Coronary artery (tissue), 2 donors: ENCODE data around the gene PDE9A.

ENCODE experiments used
- DNase-seq: peaks from one replicate; pipeline ENCODE4 v3.0.0-alpha.2; 2017; ENCODE audit warnings: low spot score
- H3K27ac ChIP-seq, 2 donors: fragments of 200-600 bp; sonication (generic); one replicate each; pipeline ENCODE4 v1.5.1; 2016 to 2019
- H3K4me3 ChIP-seq: fragments of 200-600 bp; sonication (generic); 2 replicates; pipeline ENCODE4 v1.5.1; 2016; ENCODE audit warnings: mild to moderate bottlenecking, moderate library complexity
- CTCF ChIP-seq: fragments of 200-600 bp; sonication (generic); IDR thresholded peaks from one replicate; pipeline ENCODE4 v1.5.1; 2019; ENCODE audit warnings: antibody characterized with exemption

PDE9A gene

GRCh38 chr21:42630626-42631025 lies 22.8 kb upstream of the PDE9A start:
- no peak for DNase-seq
- Histone ChIP-seq H3K4me3 (no peak overlapping the region), H3K27ac (no peak overlapping the region)
- no peak for TF ChIP-seq CTCF

DNA sequence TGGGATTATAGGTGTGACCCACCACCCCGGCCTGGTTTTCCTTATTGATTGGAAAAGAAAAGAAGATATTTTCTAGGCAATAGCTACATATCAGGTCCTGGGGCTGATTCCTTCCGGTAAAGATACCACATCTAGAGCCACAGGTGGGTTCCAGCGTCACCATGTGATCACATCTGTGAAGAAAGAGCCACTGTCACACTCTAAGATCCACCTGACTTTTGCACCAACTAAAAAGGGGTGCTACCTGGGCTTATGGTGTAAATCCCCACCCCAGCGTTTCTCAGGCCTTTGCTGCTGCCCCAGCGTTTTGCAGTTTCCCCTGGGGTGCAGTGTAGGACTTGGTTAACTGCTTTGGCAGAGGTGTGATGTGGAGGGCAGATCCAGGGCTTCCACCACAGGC lies 22.3 kb upstream of the PDE9A start:
- no peak for TF ChIP-seq CTCF
- no peak overlapping the region for H3K4me3 ChIP-seq
- DNase-seq = no peak
- H3K27ac ChIP-seq = no peak overlapping the region

DNA sequence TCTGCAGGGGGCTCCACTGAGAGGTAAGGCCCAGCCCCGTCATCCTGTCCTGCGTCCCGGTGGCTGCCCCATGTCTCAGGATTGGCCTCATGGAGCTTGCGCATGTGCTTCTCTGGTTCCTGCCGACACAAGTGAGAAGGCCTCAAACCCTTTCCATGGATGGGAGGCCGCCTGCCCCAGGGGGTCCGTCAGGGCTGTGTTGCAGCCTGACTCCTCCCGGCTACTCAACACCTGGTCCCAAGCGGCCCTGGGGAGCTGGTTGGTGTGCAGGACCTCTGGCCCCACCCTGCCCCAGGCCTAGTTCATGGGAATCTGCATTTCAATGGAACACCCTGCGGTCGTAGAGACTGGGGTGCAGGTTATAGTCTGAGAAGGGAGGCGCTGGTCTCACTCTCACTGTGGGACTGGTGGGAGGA lies 21.1 kb upstream of the PDE9A start:
- no peak overlapping the region for H3K27ac ChIP-seq
- H3K4me3 ChIP-seq = no peak overlapping the region
- TF ChIP-seq CTCF = no peak
- DNase-seq = no peak

DNA sequence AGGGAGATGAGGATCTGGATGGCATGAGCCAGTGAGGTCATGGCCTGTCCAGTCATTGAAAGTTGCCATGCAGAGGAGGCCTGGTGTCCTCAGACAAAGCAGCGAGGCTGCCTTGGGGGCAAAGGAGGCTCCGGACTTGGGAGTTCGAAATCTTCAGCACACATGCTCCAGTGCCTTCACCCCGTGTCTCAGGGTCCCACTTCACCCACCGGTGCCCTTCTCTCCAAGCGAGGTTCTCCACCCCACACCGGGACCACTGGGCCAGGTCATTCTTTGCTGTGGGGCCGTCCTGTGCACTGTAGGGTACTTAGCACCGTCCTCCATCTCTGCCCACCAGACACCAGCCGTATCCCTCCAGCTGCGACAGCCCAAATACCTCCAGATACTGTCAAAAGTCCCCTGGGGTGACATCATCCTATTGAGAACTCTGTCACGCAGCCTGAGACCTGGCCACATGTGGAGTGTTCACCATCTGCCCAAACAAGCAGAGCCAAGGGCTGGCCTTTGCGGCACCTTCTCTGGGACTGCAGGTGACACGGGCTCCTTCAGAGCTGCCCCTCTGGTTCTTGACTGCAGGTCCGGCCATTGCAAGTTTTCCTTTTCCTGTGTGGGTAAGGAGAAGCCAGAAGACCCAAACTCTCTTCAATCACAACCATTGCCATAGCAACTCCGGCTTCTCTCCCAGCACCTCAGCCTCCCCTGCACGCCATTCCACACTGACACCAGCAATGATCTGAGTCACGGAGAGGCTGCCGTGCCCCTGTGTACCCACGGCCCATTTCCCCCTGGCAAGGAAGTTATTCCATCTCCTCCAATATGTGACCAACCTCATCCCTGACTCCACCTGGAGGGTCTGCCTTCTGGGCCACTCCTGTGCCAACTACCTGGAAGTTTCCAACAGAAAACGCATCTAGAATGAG lies 20.4 kb upstream of the PDE9A start:
- DNase-seq = no peak
- no peak overlapping the region for H3K4me3 ChIP-seq
- no peak for TF ChIP-seq CTCF
- no peak overlapping the region for H3K27ac ChIP-seq

DNA sequence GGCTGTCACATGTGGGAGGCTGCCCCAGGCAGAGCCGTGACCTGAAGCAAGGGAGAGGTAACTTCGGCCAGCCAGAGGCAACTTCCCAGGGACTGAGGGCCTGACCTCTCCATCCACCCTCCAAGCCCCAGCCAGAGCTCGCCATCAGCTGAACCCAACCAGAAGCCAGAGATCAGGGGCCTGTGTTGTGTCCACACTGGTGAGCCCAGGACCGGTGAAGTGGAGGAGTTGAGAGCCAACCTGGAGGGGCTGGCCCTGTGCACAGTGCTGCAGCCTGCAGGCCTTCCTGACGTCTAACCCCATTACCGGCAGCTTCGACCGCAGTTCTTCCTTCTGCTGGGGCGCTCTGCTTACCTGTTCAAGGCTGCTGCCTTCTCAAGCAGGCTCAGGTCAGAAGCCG lies 19.6 kb upstream of the PDE9A start:
- DNase-seq = no peak
- Histone ChIP-seq H3K27ac (no peak overlapping the region), H3K4me3 (no peak overlapping the region)
- no peak for TF ChIP-seq CTCF

GRCh38 chr21:42635848-42636519 lies 17.4 kb upstream of the PDE9A start:
- peak overlapping the region in 1 of 2 donors; percentile 18 for H3K27ac ChIP-seq
- no peak for TF ChIP-seq CTCF
- no peak for DNase-seq
- no peak overlapping the region for H3K4me3 ChIP-seq
